ENCODE results near the gene CDK4.

Gene CDK4

DNA sequence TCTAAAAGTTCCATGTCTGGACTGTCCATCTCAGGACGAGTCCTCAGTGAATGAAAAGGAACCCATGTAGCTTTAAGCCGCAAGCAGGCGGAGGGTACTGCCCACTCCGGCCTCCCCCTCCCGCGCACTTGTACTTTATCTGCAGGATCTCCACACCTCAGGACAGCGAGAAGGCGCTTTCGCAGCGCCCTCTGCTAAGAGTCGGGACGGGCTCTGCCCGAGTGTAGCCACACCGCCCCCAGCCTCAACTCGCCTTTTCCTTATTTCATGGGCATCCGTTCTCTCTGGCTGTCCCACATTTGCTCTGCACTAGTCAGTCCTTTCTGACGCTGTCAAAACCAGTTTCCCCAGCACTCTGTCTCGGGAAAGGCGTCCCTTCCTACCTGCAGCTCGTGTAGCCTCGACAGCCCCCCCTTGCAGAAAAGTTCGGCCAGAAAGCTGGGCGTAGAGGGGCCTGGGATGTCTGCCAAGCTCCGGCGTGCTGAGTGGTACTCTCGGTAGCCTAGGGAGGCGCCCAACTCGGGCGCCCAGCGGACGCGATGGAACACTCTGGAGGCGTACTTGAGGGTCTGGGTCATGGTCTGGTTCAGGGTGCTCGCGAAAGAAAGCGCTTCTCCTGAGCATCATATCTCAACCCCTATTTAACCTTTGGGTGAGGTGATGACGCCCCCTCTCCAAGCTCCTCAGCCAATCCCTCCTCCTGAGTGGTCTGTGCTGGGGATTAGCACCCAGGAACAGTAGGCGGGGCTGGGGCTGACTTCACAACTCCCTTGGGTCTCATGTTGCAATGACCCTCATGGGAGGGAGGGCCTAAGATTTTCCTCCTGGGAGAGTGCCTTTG, 14.6 kb upstream of the CDK4 start, which contains the start of gene CYP27B1:
CYP27B1 (minus strand) TSS at position 615 of the 841 bp plus-strand sequence; CDS start at position 578, 37 bp downstream.
- peak within 1 kb of the TSS; percentile 43 for H3K4me3 ChIP-seq (ENCODE audit: low read length)

DNA sequence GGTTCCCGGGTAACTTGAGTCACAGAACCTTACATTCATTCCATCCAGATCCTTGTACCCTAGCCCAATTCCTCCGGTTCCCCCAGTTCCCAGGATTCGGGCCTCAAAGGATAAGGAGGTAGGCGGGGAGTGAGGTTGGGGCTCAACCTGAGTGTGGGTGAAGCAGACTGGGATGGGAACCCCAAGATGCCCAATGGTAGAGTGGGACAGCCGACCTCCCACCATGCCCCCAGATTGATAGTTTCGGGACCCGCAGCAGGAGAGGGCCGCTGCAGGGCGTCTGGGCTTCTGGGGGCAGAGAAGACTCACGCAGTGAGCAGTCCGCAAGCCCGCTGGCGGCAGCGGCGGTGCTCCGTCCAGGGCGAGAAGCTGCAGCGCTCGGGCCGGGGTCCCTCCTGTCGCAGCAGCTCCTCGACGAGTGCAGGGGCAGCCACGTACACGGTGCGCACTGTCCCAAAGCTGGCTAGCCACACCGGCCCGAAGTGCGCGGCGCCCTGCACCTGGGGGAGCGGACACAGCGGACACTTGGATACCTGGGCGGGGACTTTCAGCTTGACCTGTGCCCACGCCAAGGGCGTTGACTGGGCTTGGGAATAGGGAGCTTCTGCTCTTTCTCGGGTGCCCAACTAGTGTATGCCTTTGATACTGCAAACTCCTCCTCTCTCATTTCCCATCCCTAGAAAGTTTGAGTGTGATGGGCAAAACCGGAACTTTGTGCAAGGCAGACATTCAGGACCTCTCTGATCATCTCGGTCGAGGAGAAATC, 13.8 kb upstream of the CDK4 start:
- DNase-seq (ENCODE audit: low read depth), result no peak
- peak overlapping the region; percentile 43 for H3K4me3 ChIP-seq (ENCODE audit: low read length)
- TF ChIP-seq, protein P1, sequence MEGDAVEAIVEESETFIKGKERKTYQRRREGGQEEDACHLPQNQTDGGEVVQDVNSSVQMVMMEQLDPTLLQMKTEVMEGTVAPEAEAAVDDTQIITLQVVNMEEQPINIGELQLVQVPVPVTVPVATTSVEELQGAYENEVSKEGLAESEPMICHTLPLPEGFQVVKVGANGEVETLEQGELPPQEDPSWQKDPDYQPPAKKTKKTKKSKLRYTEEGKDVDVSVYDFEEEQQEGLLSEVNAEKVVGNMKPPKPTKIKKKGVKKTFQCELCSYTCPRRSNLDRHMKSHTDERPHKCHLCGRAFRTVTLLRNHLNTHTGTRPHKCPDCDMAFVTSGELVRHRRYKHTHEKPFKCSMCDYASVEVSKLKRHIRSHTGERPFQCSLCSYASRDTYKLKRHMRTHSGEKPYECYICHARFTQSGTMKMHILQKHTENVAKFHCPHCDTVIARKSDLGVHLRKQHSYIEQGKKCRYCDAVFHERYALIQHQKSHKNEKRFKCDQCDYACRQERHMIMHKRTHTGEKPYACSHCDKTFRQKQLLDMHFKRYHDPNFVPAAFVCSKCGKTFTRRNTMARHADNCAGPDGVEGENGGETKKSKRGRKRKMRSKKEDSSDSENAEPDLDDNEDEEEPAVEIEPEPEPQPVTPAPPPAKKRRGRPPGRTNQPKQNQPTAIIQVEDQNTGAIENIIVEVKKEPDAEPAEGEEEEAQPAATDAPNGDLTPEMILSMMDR (conservative IDR thresholded peaks at IDR 0.05; ENCODE audit: low read depth, low read length), result no peak

More for the DNA sequence above, 14.6 kb upstream of the CDK4 start, which contains the start of gene CYP27B1:
- no peak for DNase-seq (ENCODE audit: low read depth)
- TF ChIP-seq, protein P1 (conservative IDR thresholded peaks at IDR 0.05; ENCODE audit: low read depth, low read length), result peak; percentile 17

DNA sequence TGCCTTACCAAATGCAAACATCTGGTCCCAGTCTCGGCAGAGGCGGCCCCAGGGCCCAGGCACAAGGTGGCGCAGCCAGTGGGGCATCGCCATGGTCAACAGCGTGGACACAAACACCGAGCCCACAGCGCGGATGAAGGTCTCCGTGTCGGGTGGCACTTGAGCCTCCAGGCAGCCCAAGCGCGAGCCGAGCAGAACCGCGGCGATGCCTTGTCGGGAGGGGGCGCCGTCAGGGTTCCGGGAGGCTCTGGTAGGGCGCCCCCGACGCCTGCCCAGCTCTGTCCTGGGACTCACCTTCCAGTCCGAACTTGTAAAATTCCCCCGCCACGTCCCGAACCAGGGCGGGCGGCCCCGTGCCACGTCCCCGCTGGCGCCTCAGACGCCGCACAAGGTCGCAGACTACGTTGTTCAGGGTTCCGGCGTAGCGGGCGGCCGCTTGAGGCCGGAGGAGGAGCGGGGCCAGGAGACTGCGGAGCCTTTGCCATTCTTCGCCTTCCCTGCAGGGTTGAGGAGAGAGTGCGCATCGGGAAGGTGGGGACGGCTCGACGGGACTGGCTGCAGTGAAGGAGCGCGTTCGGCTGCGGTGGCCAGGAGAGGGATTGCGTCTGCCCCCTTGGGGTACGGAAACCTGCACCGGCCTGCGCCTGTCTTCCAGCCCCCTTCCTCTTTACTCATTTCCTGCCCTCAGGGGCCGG, 13.0 kb upstream of the CDK4 start:
- peak overlapping the region; percentile 25 for H3K4me3 ChIP-seq (ENCODE audit: low read length)
- TF ChIP-seq, protein P1 (conservative IDR thresholded peaks at IDR 0.05; ENCODE audit: low read depth, low read length), result peak; percentile 46
- DNase-seq (ENCODE audit: low read depth), result no peak

DNA sequence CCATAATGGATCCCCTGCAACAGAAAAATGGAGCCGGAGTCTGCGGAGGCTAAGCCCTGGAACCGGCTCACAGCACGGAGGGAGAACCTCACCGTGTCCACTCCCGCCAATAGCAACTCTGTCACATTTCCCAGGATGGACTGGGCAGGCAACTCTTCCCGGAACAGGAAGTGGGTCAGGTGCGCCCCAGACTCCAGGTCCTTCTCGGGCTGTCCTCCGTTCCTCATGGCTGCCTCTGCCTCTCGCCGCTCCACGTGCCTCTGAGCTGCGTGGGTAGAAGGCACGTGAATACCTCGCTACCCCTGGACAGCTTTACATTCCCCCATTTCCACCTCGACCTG, 12.5 kb upstream of the CDK4 start:
- H3K4me3 ChIP-seq (ENCODE audit: low read length), result peak overlapping the region; percentile 25
- TF ChIP-seq, protein P1 (conservative IDR thresholded peaks at IDR 0.05; ENCODE audit: low read depth, low read length), result no peak
- no peak for DNase-seq (ENCODE audit: low read depth)

DNA sequence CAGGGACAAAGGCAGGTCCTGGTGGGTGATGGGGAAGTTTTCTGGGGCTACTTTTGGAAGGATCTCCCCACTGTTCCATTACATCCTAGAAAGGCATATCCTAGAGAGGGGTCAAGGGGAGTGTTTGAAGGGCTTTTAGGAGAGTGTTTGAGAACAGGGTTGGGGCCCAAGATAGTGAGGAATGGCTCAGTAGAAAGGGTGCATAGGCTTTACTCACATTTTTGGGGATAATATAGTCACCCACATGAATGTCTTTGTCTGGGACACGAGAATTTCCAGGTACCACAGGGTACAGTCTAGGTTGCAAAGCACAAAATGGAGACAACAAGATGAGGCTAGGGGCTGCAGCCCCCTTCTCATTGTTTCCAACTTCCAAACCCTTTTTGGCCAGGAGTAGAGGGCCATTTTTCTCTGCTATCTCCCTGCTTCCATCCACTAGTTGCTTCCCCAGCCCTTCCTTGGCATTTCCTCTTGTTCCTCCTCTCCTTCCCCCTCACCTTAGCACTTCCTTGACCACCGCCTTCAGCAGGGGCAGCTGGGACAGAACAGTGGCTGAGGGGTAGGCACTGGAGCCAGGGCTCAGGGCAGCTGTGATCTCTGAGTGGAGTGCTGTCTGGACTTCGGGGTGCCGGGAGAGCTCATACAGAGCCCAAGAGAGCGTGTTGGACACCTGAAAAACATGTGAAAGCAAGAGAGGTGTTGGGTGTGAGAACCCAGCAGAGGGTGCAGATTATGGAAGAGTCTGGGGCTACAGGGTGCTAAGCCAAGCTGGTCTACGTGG, 12.0 kb upstream of the CDK4 start:
- no peak for DNase-seq (ENCODE audit: low read depth)
- H3K4me3 ChIP-seq (ENCODE audit: low read length), result no peak overlapping the region
- TF ChIP-seq, protein P1 (conservative IDR thresholded peaks at IDR 0.05; ENCODE audit: low read depth, low read length), result no peak

DNA sequence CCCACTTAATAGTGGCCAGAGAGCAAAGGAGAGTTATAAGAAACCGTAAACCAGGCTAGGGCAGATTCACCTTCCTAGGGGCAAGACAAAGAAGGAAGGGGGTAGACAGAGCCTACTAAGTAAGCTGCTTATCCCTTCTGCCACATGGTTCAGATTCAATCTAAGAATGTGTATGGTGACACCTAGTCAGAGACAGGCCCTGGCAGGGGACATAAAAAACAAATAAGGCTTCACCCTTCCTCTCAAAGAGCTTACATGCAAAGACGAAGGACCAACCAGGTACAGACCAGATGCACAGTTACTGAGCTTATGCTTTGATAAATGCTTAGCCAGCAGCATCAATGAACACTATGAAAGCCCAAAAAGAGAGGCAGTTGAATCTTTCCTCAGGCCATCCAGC, 10.4 kb upstream of the CDK4 start:
- no peak overlapping the region for H3K4me3 ChIP-seq (ENCODE audit: low read length)
- TF ChIP-seq, protein P1 (conservative IDR thresholded peaks at IDR 0.05; ENCODE audit: low read depth, low read length), result no peak
- no peak for DNase-seq (ENCODE audit: low read depth)

Data from retinal pigment epithelial cell (primary cell).